ENCODE results near the gene GNLY. TPM values are rescaled to one million over a fixed set of nuclear protein-coding genes. Genes with fewer than 3 reads are reported as not detected.

Gene GNLY
- total RNA-seq, 1 donor from 2014 or later, result 0.65 TPM

- TF ChIP-seq EZH2phosphoT487 (IDR thresholded peaks at IDR 0.05) (no peak), EZH2 (IDR thresholded peaks at IDR 0.05) (no peak)
- TF ChIP-seq, protein P1, sequence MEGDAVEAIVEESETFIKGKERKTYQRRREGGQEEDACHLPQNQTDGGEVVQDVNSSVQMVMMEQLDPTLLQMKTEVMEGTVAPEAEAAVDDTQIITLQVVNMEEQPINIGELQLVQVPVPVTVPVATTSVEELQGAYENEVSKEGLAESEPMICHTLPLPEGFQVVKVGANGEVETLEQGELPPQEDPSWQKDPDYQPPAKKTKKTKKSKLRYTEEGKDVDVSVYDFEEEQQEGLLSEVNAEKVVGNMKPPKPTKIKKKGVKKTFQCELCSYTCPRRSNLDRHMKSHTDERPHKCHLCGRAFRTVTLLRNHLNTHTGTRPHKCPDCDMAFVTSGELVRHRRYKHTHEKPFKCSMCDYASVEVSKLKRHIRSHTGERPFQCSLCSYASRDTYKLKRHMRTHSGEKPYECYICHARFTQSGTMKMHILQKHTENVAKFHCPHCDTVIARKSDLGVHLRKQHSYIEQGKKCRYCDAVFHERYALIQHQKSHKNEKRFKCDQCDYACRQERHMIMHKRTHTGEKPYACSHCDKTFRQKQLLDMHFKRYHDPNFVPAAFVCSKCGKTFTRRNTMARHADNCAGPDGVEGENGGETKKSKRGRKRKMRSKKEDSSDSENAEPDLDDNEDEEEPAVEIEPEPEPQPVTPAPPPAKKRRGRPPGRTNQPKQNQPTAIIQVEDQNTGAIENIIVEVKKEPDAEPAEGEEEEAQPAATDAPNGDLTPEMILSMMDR (IDR thresholded peaks at IDR 0.05), result no peak
- Histone ChIP-seq H3K27ac (no peak overlapping the region), H3K27me3 (peaks cover 28% of the 10 kb centered on the region), H3F3A (ENCODE audit: low read depth) (no peaks in the 10 kb centered on the region), H4K20me1 (ENCODE audit: low read depth) (no peaks in the 10 kb centered on the region), H3K4me1 (peaks cover 23% of the 10 kb centered on the region), H2AFZ (replicated peaks) (peak overlapping the region; percentile 83), H3K36me3 (no peaks in the 10 kb centered on the region), H3K4me2 (peak overlapping the region; percentile 69), H3K79me2 (ENCODE audit: low read depth) (no peaks in the 10 kb centered on the region), H3K4me3 (peak overlapping the region; percentile 24), H3K9ac (no peak overlapping the region), H3K9me3 (ENCODE audit: low read depth) (no peaks in the 10 kb centered on the region)
- Mint-ChIP-seq H3K4me3 (peak overlapping the region; percentile 61), H3K27ac (peak overlapping the region; percentile 72), H3K9me3 (peaks cover 4% of the 10 kb centered on the region), H3K36me3 (no peaks in the 10 kb centered on the region), H3K27me3 (ENCODE audit: insufficient read depth, low read depth) (peaks cover 10% of the 10 kb centered on the region), H3K4me1 (peaks cover 54% of the 10 kb centered on the region)
- DNase-seq (ENCODE audit: low spot score), result peak; percentile 65
Measured at GRCh38 chr2:85741833-85742455, 47.8 kb downstream of the GNLY start.

- Mint-ChIP-seq H3K4me1 (peaks cover 60% of the 10 kb centered on the region), H3K4me3 (peak overlapping the region; percentile 14), H3K9me3 (peaks cover 4% of the 10 kb centered on the region), H3K36me3 (no peaks in the 10 kb centered on the region), H3K27me3 (ENCODE audit: insufficient read depth, low read depth) (peaks cover 10% of the 10 kb centered on the region), H3K27ac (peak overlapping the region; percentile 72)
- Histone ChIP-seq H3K9ac (no peak overlapping the region), H3K4me1 (peaks cover 23% of the 10 kb centered on the region), H4K20me1 (ENCODE audit: low read depth) (no peaks in the 10 kb centered on the region), H3K4me3 (no peak overlapping the region), H3K27ac (no peak overlapping the region), H3K4me2 (peak overlapping the region; percentile 69), H3K36me3 (no peaks in the 10 kb centered on the region), H2AFZ (replicated peaks) (no peak overlapping the region), H3K79me2 (ENCODE audit: low read depth) (no peaks in the 10 kb centered on the region), H3K9me3 (ENCODE audit: low read depth) (no peaks in the 10 kb centered on the region), H3F3A (ENCODE audit: low read depth) (no peaks in the 10 kb centered on the region), H3K27me3 (peaks cover 43% of the 10 kb centered on the region)
- no peak for DNase-seq (ENCODE audit: low spot score)
- TF ChIP-seq EZH2phosphoT487 (IDR thresholded peaks at IDR 0.05) (no peak), EZH2 (IDR thresholded peaks at IDR 0.05) (no peak)
- TF ChIP-seq, protein P1 (IDR thresholded peaks at IDR 0.05), result no peak
Measured at GRCh38 chr2:85743304-85743978, 49.3 kb downstream of the GNLY start.

DNA sequence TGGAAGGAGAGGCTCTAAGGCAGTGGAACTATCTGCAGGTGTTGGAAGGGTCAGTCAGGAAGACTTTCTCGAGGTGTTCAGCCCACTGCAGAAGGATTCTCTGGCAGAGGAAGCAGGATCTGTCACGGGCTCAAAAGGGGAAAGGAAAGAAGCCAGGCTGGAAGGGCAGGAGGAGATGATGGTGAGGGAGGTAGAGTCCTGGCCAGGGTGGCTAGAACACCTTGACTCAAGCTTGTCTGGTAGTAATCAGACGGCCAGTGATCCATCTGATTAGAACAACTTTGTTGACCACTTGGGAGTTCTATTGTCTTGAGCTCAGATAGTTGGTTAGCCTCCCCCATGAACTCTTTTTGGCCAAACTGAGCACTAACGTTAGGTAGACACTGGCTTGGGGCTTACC is 49.9 kb downstream of the GNLY start:
- Histone ChIP-seq H4K20me1 (ENCODE audit: low read depth) (no peaks in the 10 kb centered on the region), H3F3A (ENCODE audit: low read depth) (no peaks in the 10 kb centered on the region), H3K9ac (no peak overlapping the region), H3K4me1 (peaks cover 28% of the 10 kb centered on the region), H3K27me3 (peaks cover 47% of the 10 kb centered on the region), H3K79me2 (ENCODE audit: low read depth) (no peaks in the 10 kb centered on the region), H3K9me3 (ENCODE audit: low read depth) (no peaks in the 10 kb centered on the region), H3K36me3 (no peaks in the 10 kb centered on the region), H3K4me2 (no peak overlapping the region), H3K4me3 (no peak overlapping the region), H2AFZ (replicated peaks) (no peak overlapping the region), H3K27ac (no peak overlapping the region)
- Mint-ChIP-seq H3K4me3 (peak overlapping the region; percentile 14), H3K9me3 (peaks cover 4% of the 10 kb centered on the region), H3K27me3 (ENCODE audit: insufficient read depth, low read depth) (peaks cover 10% of the 10 kb centered on the region), H3K27ac (peak overlapping the region; percentile 72), H3K36me3 (no peaks in the 10 kb centered on the region), H3K4me1 (peaks cover 61% of the 10 kb centered on the region)
- no peak for TF ChIP-seq EZH2 (IDR thresholded peaks at IDR 0.05)
- TF ChIP-seq EZH2phosphoT487 (IDR thresholded peaks at IDR 0.05), result no peak
- TF ChIP-seq, protein P1 (IDR thresholded peaks at IDR 0.05), result no peak
- no peak for DNase-seq (ENCODE audit: low spot score)
